Stimulated activated CD8-positive, alpha-beta memory T cell treated with anti-CD3 and anti-CD28 coated beads, Interleukin-2, amount 100 ng/mL, for 48 hours (primary cell): ENCODE measurements around the gene C1orf87.

Experiments used
- DNase-seq, 2 donors: peaks; one replicate each; pipeline ENCODE4 v3.0.0-alpha.2; 2020; ENCODE audit warnings: low read depth in 2 of 2

C1orf87 gene

GRCh38 chr1:59948990-59949389, 124.6 kb downstream of the C1orf87 start:
- no peak for DNase-seq

GRCh38 chr1:59947047-59947938, 126.3 kb downstream of the C1orf87 start:
- peak in 1 of 2 donors; percentile 1 for DNase-seq

GRCh38 chr1:59945790-59946189, 127.8 kb downstream of the C1orf87 start:
- DNase-seq = no peak
